AG09309 (cell line): ENCODE results near the gene ZBTB16.

Experiments used
- DNase-seq: peaks from one replicate; pipeline ENCODE4 v3.0.0-alpha.2; 2010; ENCODE audit warnings: low read depth
- H3K4me3 ChIP-seq: 2 replicates; pipeline ENCODE4 v1.5.1; 2011; ENCODE audit warnings: mild to moderate bottlenecking, low read depth, low read length, moderate library complexity; ENCODE audit not compliant: control insufficient read depth
- CTCF ChIP-seq: IDR thresholded peaks from 2 replicates; pipeline ENCODE4 v1.5.1; 2011; ENCODE audit warnings: mild to moderate bottlenecking, low read depth, low read length, inconsistent platforms; ENCODE audit not compliant: insufficient read depth, control insufficient read depth; ENCODE audit errors: missing control alignments

Gene ZBTB16

DNA sequence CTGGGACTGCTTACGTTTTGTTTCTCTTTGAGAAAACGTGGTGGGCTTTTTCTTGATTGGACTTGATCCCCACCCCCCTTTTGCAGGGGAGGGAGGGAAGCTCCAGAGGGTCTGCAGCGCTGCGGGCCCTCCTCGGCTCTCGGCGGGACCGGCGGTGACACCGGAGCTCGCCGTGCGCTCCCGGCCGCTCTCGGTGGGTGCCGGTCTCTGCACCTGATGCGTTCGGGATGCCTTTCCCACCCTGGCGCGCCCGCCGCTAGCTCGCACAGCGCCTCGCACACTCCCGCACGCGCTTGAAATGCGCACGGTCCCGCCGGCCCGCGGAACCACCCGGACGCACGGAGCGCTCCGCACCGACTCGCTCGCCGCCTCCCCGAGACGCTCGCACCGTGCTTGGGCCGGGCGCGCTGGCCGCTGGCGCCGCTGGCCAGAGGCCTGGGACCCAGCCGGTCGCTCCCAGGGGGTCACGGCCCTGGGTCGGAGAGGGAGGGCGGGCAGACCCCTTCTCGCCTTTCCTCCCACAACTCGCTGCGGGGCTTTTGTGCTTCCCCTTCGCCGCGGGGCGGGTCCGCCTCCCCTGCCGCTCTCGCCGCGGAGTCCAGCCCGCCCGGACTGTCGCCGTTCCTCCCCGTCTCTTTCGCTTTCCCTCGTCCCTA, 1.0 kb downstream of the ZBTB16 start:
- H3K4me3 ChIP-seq, result peak overlapping the region; percentile 51
- no peak for DNase-seq

DNA sequence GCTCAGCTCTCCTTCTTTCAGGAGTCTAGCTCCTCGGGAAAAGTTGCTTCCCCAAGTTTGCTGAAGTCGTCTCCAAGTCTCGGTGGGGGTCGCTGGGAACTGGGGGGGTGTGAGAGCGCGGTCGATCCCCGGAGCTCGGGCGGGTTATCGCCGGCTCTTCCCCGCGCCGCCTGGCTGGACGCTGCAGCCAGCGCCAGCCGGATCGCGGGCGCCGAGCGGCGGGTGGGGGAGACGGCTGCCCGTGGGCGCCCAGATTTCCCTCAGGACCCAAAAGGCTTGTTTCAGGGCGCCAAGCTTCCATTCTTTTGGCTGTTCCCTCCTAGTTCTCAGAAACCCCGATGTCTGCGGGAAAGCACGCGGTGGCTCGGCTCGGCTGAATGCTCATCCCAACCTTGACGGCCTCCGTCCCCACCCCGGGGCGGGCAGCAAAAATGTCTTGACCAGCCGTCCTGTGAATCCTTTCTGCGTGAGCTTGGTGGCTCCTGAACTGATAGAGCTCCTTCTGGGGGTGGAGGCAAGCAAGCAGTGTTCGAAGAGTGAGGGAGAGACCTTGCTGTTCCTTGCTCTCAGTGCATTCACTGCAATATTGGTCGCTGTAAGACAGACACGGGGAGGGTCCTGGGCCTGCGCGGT, 1.7 kb downstream of the ZBTB16 start:
- H3K4me3 ChIP-seq, result peak overlapping the region; percentile 51
- no peak for DNase-seq
- no peak for TF ChIP-seq CTCF

More for the DNA sequence above, 1.0 kb downstream of the ZBTB16 start:
- no peak for TF ChIP-seq CTCF

- no peak for TF ChIP-seq CTCF
- H3K4me3 ChIP-seq, result no peak overlapping the region
- DNase-seq, result no peak
Observed at GRCh38 chr11:114061681-114062049, 2.2 kb downstream of the ZBTB16 start.

GRCh38 chr11:114062272-114062671, 2.8 kb downstream of the ZBTB16 start:
- no peak for DNase-seq
- TF ChIP-seq CTCF, result no peak
- H3K4me3 ChIP-seq, result no peak overlapping the region

GRCh38 chr11:114063149-114063828, 3.8 kb downstream of the ZBTB16 start:
- H3K4me3 ChIP-seq, result no peak overlapping the region
- TF ChIP-seq CTCF, result no peak
- DNase-seq, result no peak

DNA sequence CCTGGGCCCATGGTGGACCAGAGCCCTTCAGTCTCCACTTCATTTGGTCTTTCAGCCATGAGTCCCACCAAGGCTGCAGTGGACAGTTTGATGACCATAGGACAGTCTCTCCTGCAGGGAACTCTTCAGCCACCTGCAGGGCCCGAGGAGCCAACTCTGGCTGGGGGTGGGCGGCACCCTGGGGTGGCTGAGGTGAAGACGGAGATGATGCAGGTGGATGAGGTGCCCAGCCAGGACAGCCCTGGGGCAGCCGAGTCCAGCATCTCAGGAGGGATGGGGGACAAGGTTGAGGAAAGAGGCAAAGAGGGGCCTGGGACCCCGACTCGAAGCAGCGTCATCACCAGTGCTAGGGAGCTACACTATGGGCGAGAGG, 4.3 kb downstream of the ZBTB16 start:
- no peak overlapping the region for H3K4me3 ChIP-seq
- no peak for TF ChIP-seq CTCF
- no peak for DNase-seq
